COLO829 (cell line): ENCODE data around the gene SPINK1.
"Not testable (repeated sequence)": the region's sequence is repeated elsewhere in the genome, so short reads cannot be mapped to it uniquely, and the experiment has no call there.

Experiments used
- DNase-seq: peaks from one replicate; pipeline ENCODE4 v3.0.0; 2012; ENCODE audit warnings: low spot score

Gene SPINK1

GRCh38 chr5:147854894-147855773 lies 23.7 kb upstream of the SPINK1 start:
- DNase-seq: no peak

- no peak for DNase-seq
These were observed 22.9 kb upstream of the SPINK1 start for GRCh38 chr5:147854331-147854730.

- DNase-seq: no peak
These were observed 22.0 kb upstream of the SPINK1 start for GRCh38 chr5:147853372-147853987.

GRCh38 chr5:147852365-147852764 lies 20.9 kb upstream of the SPINK1 start:
- DNase-seq: no peak

- DNase-seq: no peak
These were observed 20.1 kb upstream of the SPINK1 start for GRCh38 chr5:147851578-147851977.

- DNase-seq: no peak
These were observed 17.8 kb upstream of the SPINK1 start for GRCh38 chr5:147849226-147849625.

- no peak for DNase-seq
These were observed 14.1 kb upstream of the SPINK1 start for GRCh38 chr5:147845618-147846017.

- no peak for DNase-seq
These were observed 13.4 kb upstream of the SPINK1 start for GRCh38 chr5:147844846-147845245.

- no peak for DNase-seq
These were observed 11.4 kb upstream of the SPINK1 start for GRCh38 chr5:147842869-147843268.

- DNase-seq: no peak
These were observed 5.0 kb upstream of the SPINK1 start for GRCh38 chr5:147836439-147836838.

GRCh38 chr5:147835386-147835798 lies 3.9 kb upstream of the SPINK1 start:
- no peak for DNase-seq

- no peak for DNase-seq
These were observed 1.1 kb upstream of the SPINK1 start for GRCh38 chr5:147832541-147832940.

- no peak for DNase-seq
These were observed 1.4 kb downstream of the SPINK1 start for GRCh38 chr5:147830035-147830434.

GRCh38 chr5:147827017-147827416 lies 4.5 kb downstream of the SPINK1 start:
- not testable (repeated sequence) for DNase-seq

- DNase-seq: no peak
These were observed 5.1 kb downstream of the SPINK1 start for GRCh38 chr5:147826361-147826760.

GRCh38 chr5:147822686-147823491 lies 8.6 kb downstream of the SPINK1 start:
- peak; percentile 58 for DNase-seq

- DNase-seq: not testable (repeated sequence)
These were observed 9.2 kb downstream of the SPINK1 start for GRCh38 chr5:147822222-147822621.

GRCh38 chr5:147821766-147822165 lies 9.7 kb downstream of the SPINK1 start:
- no peak for DNase-seq

GRCh38 chr5:147819261-147819770 lies 12.2 kb downstream of the SPINK1 start:
- peak; percentile 1 for DNase-seq

GRCh38 chr5:147818290-147818689 lies 13.2 kb downstream of the SPINK1 start:
- no peak for DNase-seq

- no peak for DNase-seq
These were observed 17.8 kb downstream of the SPINK1 start for GRCh38 chr5:147813696-147814095.
